Memory B cell (primary cell): ENCODE data around the gene SEMA4A.

Source experiments
- ATAC-seq: fragments of 150-1000 bp; cut with Tn5 transposase; 2 replicates; pipeline ENCODE4 v1.10.0; 2021; ENCODE audit warnings: low read depth, mild to moderate bottlenecking, moderate library complexity
- DNase-seq, 2 donors: peaks; one replicate each; pipeline ENCODE4 v3.0.0; 2022; ENCODE audit warnings: low spot score in 2 of 2
- H3K27ac Mint-ChIP-seq: one replicate; pipeline ENCODE4 v1.8.0; 2022; ENCODE audit warnings: mild to moderate bottlenecking, moderate library complexity, mixed read lengths
- H3K27me3 Mint-ChIP-seq: one replicate; pipeline ENCODE4 v1.8.0; 2022; ENCODE audit warnings: mixed read lengths
- H3K36me3 Mint-ChIP-seq: one replicate; pipeline ENCODE4 v1.8.0; 2022; ENCODE audit warnings: mild to moderate bottlenecking, mixed read lengths
- H3K4me1 Mint-ChIP-seq: one replicate; pipeline ENCODE4 v1.8.0; 2022; ENCODE audit warnings: mixed read lengths
- H3K4me3 Mint-ChIP-seq: one replicate; pipeline ENCODE4 v1.8.0; 2022; ENCODE audit warnings: mild to moderate bottlenecking, moderate library complexity, mixed read lengths
- H3K9me3 Mint-ChIP-seq: one replicate; pipeline ENCODE4 v1.8.0; 2022; ENCODE audit warnings: mixed read lengths

Gene SEMA4A

GRCh38 chr1:156138458-156138867 is 14.9 kb upstream of the SEMA4A start:
- peaks cover 1% of the 10 kb centered on the region for H3K27me3 Mint-ChIP-seq
- H3K4me1 Mint-ChIP-seq, result no peaks in the 10 kb centered on the region
- H3K36me3 Mint-ChIP-seq, result peaks cover 3% of the 10 kb centered on the region
- no peak for ATAC-seq
- no peak overlapping the region for H3K4me3 Mint-ChIP-seq
- no peaks in the 10 kb centered on the region for H3K9me3 Mint-ChIP-seq
- H3K27ac Mint-ChIP-seq, result no peak overlapping the region
- no peak for DNase-seq

GRCh38 chr1:156140879-156141707 is 12.3 kb upstream of the SEMA4A start:
- H3K4me1 Mint-ChIP-seq, result peaks cover 3% of the 10 kb centered on the region
- H3K9me3 Mint-ChIP-seq, result no peaks in the 10 kb centered on the region
- H3K27ac Mint-ChIP-seq, result no peak overlapping the region
- H3K27me3 Mint-ChIP-seq, result peaks cover 9% of the 10 kb centered on the region
- ATAC-seq, result no peak
- H3K36me3 Mint-ChIP-seq, result peaks cover 3% of the 10 kb centered on the region
- H3K4me3 Mint-ChIP-seq, result no peak overlapping the region
- DNase-seq, result no peak

- no peak for ATAC-seq
- no peak for DNase-seq
- Mint-ChIP-seq H3K27ac (no peak overlapping the region), H3K27me3 (peaks cover 9% of the 10 kb centered on the region), H3K9me3 (no peaks in the 10 kb centered on the region), H3K36me3 (no peaks in the 10 kb centered on the region), H3K4me1 (peaks cover 17% of the 10 kb centered on the region), H3K4me3 (no peak overlapping the region)
Measured at GRCh38 chr1:156143765-156144489, 9.5 kb upstream of the SEMA4A start.

GRCh38 chr1:156144742-156145141 is 8.6 kb upstream of the SEMA4A start:
- no peak for ATAC-seq
- no peak for DNase-seq
- H3K27me3 Mint-ChIP-seq, result peaks cover 11% of the 10 kb centered on the region
- no peaks in the 10 kb centered on the region for H3K36me3 Mint-ChIP-seq
- no peak overlapping the region for H3K4me3 Mint-ChIP-seq
- H3K4me1 Mint-ChIP-seq, result peaks cover 23% of the 10 kb centered on the region
- no peak overlapping the region for H3K27ac Mint-ChIP-seq
- no peaks in the 10 kb centered on the region for H3K9me3 Mint-ChIP-seq

- Mint-ChIP-seq H3K4me3 (no peak overlapping the region), H3K4me1 (peaks cover 32% of the 10 kb centered on the region), H3K27ac (no peak overlapping the region), H3K27me3 (peaks cover 16% of the 10 kb centered on the region), H3K36me3 (no peaks in the 10 kb centered on the region), H3K9me3 (no peaks in the 10 kb centered on the region)
- ATAC-seq (no peak), DNase-seq (no peak)
Measured at GRCh38 chr1:156145650-156146019, 7.8 kb upstream of the SEMA4A start.

GRCh38 chr1:156146020-156146768 is 7.2 kb upstream of the SEMA4A start:
- Mint-ChIP-seq H3K27me3 (peaks cover 16% of the 10 kb centered on the region), H3K9me3 (no peaks in the 10 kb centered on the region), H3K4me1 (peaks cover 35% of the 10 kb centered on the region), H3K4me3 (peak overlapping the region; percentile 76), H3K27ac (no peak overlapping the region), H3K36me3 (no peaks in the 10 kb centered on the region)
- ATAC-seq (peak; percentile 54), DNase-seq (peak in 1 of 2 donors; percentile 64)

GRCh38 chr1:156146769-156147405 is 6.5 kb upstream of the SEMA4A start:
- H3K36me3 Mint-ChIP-seq, result no peaks in the 10 kb centered on the region
- H3K27me3 Mint-ChIP-seq, result peaks cover 16% of the 10 kb centered on the region
- no peak overlapping the region for H3K4me3 Mint-ChIP-seq
- H3K9me3 Mint-ChIP-seq, result no peaks in the 10 kb centered on the region
- H3K4me1 Mint-ChIP-seq, result peaks cover 38% of the 10 kb centered on the region
- H3K27ac Mint-ChIP-seq, result no peak overlapping the region
- no peak for ATAC-seq
- DNase-seq, result no peak

- Mint-ChIP-seq H3K4me3 (peak overlapping the region; percentile 49), H3K27me3 (peaks cover 18% of the 10 kb centered on the region), H3K36me3 (no peaks in the 10 kb centered on the region), H3K27ac (no peak overlapping the region), H3K4me1 (peaks cover 38% of the 10 kb centered on the region), H3K9me3 (no peaks in the 10 kb centered on the region)
- DNase-seq, result no peak
- peak; percentile 64 for ATAC-seq
Measured at GRCh38 chr1:156148216-156148615, 5.2 kb upstream of the SEMA4A start.

GRCh38 chr1:156149374-156150332 is 3.7 kb upstream of the SEMA4A start:
- peak in 1 of 2 donors; percentile 62 for DNase-seq
- no peaks in the 10 kb centered on the region for H3K36me3 Mint-ChIP-seq
- no peaks in the 10 kb centered on the region for H3K9me3 Mint-ChIP-seq
- peaks cover 45% of the 10 kb centered on the region for H3K4me1 Mint-ChIP-seq
- peak; percentile 60 for ATAC-seq
- peak overlapping the region; percentile 76 for H3K4me3 Mint-ChIP-seq
- no peak overlapping the region for H3K27ac Mint-ChIP-seq
- peaks cover 15% of the 10 kb centered on the region for H3K27me3 Mint-ChIP-seq

- Mint-ChIP-seq H3K4me3 (no peak overlapping the region), H3K36me3 (no peaks in the 10 kb centered on the region), H3K27me3 (peaks cover 12% of the 10 kb centered on the region), H3K4me1 (peaks cover 50% of the 10 kb centered on the region), H3K9me3 (no peaks in the 10 kb centered on the region), H3K27ac (no peak overlapping the region)
- DNase-seq (no peak), ATAC-seq (no peak)
Measured at GRCh38 chr1:156150333-156151011, 2.9 kb upstream of the SEMA4A start.

- H3K4me3 Mint-ChIP-seq, result no peak overlapping the region
- H3K9me3 Mint-ChIP-seq, result no peaks in the 10 kb centered on the region
- H3K27ac Mint-ChIP-seq, result no peak overlapping the region
- H3K36me3 Mint-ChIP-seq, result no peaks in the 10 kb centered on the region
- H3K4me1 Mint-ChIP-seq, result peaks cover 50% of the 10 kb centered on the region
- peaks cover 13% of the 10 kb centered on the region for H3K27me3 Mint-ChIP-seq
- DNase-seq, result peak in 1 of 2 donors; percentile 32
- ATAC-seq, result no peak
Measured at GRCh38 chr1:156151093-156151688, 2.2 kb upstream of the SEMA4A start.

GRCh38 chr1:156152628-156153027 is 757 bp upstream of the SEMA4A start:
- no peak overlapping the region for H3K4me3 Mint-ChIP-seq
- H3K9me3 Mint-ChIP-seq, result no peaks in the 10 kb centered on the region
- no peaks in the 10 kb centered on the region for H3K36me3 Mint-ChIP-seq
- H3K27me3 Mint-ChIP-seq, result peaks cover 13% of the 10 kb centered on the region
- peaks cover 55% of the 10 kb centered on the region for H3K4me1 Mint-ChIP-seq
- H3K27ac Mint-ChIP-seq, result no peak overlapping the region
- ATAC-seq (no peak), DNase-seq (no peak)
